Gastroesophageal sphincter (tissue), 4 donors: ENCODE results near the gene TSPO. TPM values are rescaled to one million over a fixed set of nuclear protein-coding genes. Genes with fewer than 3 reads are reported as not detected.

Source experiments
- ATAC-seq: fragments of 150-250 bp; one replicate; pipeline ENCODE4 v1.9.1; 2016; ENCODE audit warnings: mild to moderate bottlenecking, moderate library complexity
- H3K27ac ChIP-seq, 4 donors: fragments of 200-600 bp; sonication (generic) in 3 of 4; 1 replicate in 3 of 4; 2 replicates in 1 of 4; pipeline ENCODE4 v1.5.1; 2016 to 2019
- H3K27me3 ChIP-seq: fragments of 200-600 bp; sonication (generic); one replicate; pipeline ENCODE4 v1.5.1; 2019
- H3K36me3 ChIP-seq, 2 donors: fragments of 200-600 bp; sonication (generic); one replicate each; pipeline ENCODE4 v1.5.1; 2019; ENCODE audit warnings: control low read depth in 1 of 2
- H3K4me1 ChIP-seq, 3 donors: fragments of 200-600 bp; sonication (generic); 1 replicate in 2 of 3; 2 replicates in 1 of 3; pipeline ENCODE4 v1.5.1; 2016 to 2019; ENCODE audit warnings: control low read depth in 2 of 3
- H3K4me3 ChIP-seq, 2 donors: fragments of 200-600 bp; sonication (generic); one replicate each; pipeline ENCODE4 v1.5.1; 2019; ENCODE audit warnings: mild to moderate bottlenecking in 1 of 2, moderate library complexity in 1 of 2
- H3K9me3 ChIP-seq, 3 donors: fragments of 200-600 bp; sonication (generic); one replicate each; pipeline ENCODE4 v1.5.1; 2017 to 2019; ENCODE audit warnings: control low read depth in 2 of 3
- CTCF ChIP-seq, 4 experiments: fragments of 200-600 bp in 2 of 4; fragments of 450-650 bp in 2 of 4; sonication (generic) in 1 of 4; IDR thresholded peaks; one replicate each; pipeline ENCODE4 v1.5.1; 2017 to 2019; ENCODE audit warnings: antibody characterized with exemption in 4 of 4, mild to moderate bottlenecking in 2 of 4, moderate library complexity in 2 of 4
- EP300 ChIP-seq: sonication (generic); formaldehyde crosslinking; IDR thresholded peaks from one replicate; pipeline ENCODE4 v1.6.1; 2017; ENCODE audit warnings: antibody characterized with exemption, mild to moderate bottlenecking
- POLR2A ChIP-seq, 2 donors: fragments of 450-650 bp; IDR thresholded peaks; one replicate each; pipeline ENCODE4 v1.6.1; 2017; ENCODE audit warnings: antibody characterized with exemption in 2 of 2, mild to moderate bottlenecking in 2 of 2, moderate library complexity in 1 of 2
- POLR2AphosphoS5 ChIP-seq: sonication (generic); formaldehyde crosslinking; IDR thresholded peaks from one replicate; pipeline ENCODE4 v1.6.1; 2017; ENCODE audit warnings: antibody characterized with exemption
- WGBS, 2 donors: methylation state at CpG; one replicate each; pipeline ENCODE4 v1.1.5; 2018; ENCODE audit warnings: low coverage in 1 of 2; 5-methylcytosine and 5-hydroxymethylcytosine counted together
- total RNA-seq, 4 donors: library from RNA; depleted of rRNA; stranded (reverse); fragments of >200 nt; gene quantifications; one replicate each; pipeline ENCODE4 v1.1.0, GENCODE V29; 2016

The TSPO gene
- total RNA-seq, 4 donors from 2014 or later: 112 to 240 (median 178) TPM

GRCh38 chr22:43207386-43207785, 56.0 kb downstream of the TSPO start:
- ATAC-seq: no peak
- Histone ChIP-seq H3K27me3 (no peaks in the 10 kb centered on the region), H3K4me1 (no peaks in the 10 kb centered on the region), H3K27ac (no peak overlapping the region), H3K9me3 (no peaks in the 10 kb centered on the region), H3K36me3 (peaks cover 0 to 89% of the 10 kb centered on the region in 2 donors), H3K4me3 (no peak overlapping the region)
- no peak for TF ChIP-seq POLR2AphosphoS5
- TF ChIP-seq EP300: no peak
- no peak for TF ChIP-seq POLR2A (IDR thresholded peaks at IDR 0.05)
- no peak for TF ChIP-seq CTCF (IDR thresholded peaks at IDR 0.05)
- whole genome bisulfite sequencing, 2 donors: 53% methylated on average over 3 of the region's 13 CpGs; no CpG with 5 or more reads in 1 of the 2 donors

- Histone ChIP-seq H3K4me3 (no peak overlapping the region), H3K27me3 (no peaks in the 10 kb centered on the region), H3K36me3 (peaks cover 0 to 89% of the 10 kb centered on the region in 2 donors), H3K9me3 (no peaks in the 10 kb centered on the region), H3K27ac (no peak overlapping the region), H3K4me1 (no peaks in the 10 kb centered on the region)
- 80 to 84% methylated on average over 6 to 7 of the region's 26 CpGs for WGBS, 2 donors
- TF ChIP-seq CTCF (IDR thresholded peaks at IDR 0.05): no peak
- TF ChIP-seq EP300: no peak
- no peak for TF ChIP-seq POLR2A (IDR thresholded peaks at IDR 0.05)
- TF ChIP-seq POLR2AphosphoS5: no peak
- ATAC-seq: no peak
Observed at GRCh38 chr22:43207849-43208702, 56.7 kb downstream of the TSPO start.

GRCh38 chr22:43208703-43209522, 57.6 kb downstream of the TSPO start:
- Histone ChIP-seq H3K36me3 (peaks cover 0 to 89% of the 10 kb centered on the region in 2 donors), H3K27ac (no peak overlapping the region), H3K27me3 (no peaks in the 10 kb centered on the region), H3K9me3 (no peaks in the 10 kb centered on the region), H3K4me1 (no peaks in the 10 kb centered on the region), H3K4me3 (no peak overlapping the region)
- no peak for ATAC-seq
- 80 to 95% methylated on average over 7 to 9 of the region's 26 CpGs for WGBS, 2 donors
- no peak for TF ChIP-seq POLR2AphosphoS5

GRCh38 chr22:43209523-43209890, 58.1 kb downstream of the TSPO start:
- TF ChIP-seq EP300 (no peak), POLR2AphosphoS5 (no peak), CTCF (IDR thresholded peaks at IDR 0.05) (no peak), POLR2A (IDR thresholded peaks at IDR 0.05) (no peak)
- H3K9me3 ChIP-seq: no peaks in the 10 kb centered on the region
- ATAC-seq: no peak
- H3K27me3 ChIP-seq: no peaks in the 10 kb centered on the region
- no CpG with 5 or more reads among the region's 15 CpGs for WGBS, 2 donors
- H3K4me3 ChIP-seq: no peak overlapping the region
- H3K36me3 ChIP-seq: peaks cover 0 to 91% of the 10 kb centered on the region in 2 donors
- no peaks in the 10 kb centered on the region for H3K4me1 ChIP-seq
- H3K27ac ChIP-seq: no peak overlapping the region

- H3K27ac ChIP-seq: no peak overlapping the region
- no CpG with 5 or more reads among the region's 22 CpGs for WGBS, 2 donors
- TF ChIP-seq POLR2AphosphoS5: no peak
- no peak for TF ChIP-seq POLR2A (IDR thresholded peaks at IDR 0.05)
- TF ChIP-seq CTCF (IDR thresholded peaks at IDR 0.05): no peak
- TF ChIP-seq EP300: no peak
- no peaks in the 10 kb centered on the region for H3K4me1 ChIP-seq
- peaks cover 0 to 89% of the 10 kb centered on the region in 2 donors for H3K36me3 ChIP-seq
- H3K9me3 ChIP-seq: no peaks in the 10 kb centered on the region
- no peak for ATAC-seq
- H3K4me3 ChIP-seq: no peak overlapping the region
- H3K27me3 ChIP-seq: no peaks in the 10 kb centered on the region
Observed at GRCh38 chr22:43209971-43210370, 58.6 kb downstream of the TSPO start.
